ENCODE measurements around the gene C2orf81.
"Not testable (repeated sequence)": the region's sequence is repeated elsewhere in the genome, so short reads cannot be mapped to it uniquely, and the experiment has no call there.

The C2orf81 gene

DNA sequence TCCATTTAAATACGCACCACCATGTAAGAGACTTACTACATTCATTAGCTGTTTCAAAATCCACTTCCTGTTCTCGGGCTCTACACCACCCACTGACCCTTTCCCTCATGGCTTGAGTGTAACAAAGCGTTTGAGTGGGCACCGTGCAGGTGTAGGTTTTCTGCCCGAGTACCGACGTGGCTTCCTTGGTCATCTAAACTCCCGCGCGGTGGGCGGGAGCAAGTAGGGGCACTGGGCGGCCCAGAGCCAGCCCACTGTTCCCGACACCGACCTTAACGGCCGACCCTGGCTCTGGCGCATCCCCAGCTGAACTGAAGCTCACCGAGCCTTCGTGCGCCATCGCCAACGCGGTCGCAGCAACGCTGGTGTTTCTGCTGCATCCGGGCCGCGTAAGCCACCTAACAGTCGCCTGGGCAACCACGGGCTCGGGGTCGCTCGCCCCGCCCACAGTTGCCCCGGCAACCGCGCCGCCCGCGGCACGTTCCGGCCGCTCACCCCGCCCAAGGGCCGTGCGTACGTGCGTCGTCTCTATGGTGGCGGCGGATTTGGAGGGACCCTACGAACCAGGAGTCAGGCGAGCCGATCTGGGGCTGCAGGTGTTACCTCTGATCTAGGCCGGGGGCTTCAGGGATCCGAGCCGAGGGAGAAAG, at the start of gene C2orf81, which contains the start of gene WDR54:
TSS of gene C2orf81 (minus strand) at position 399 of the 650 bp plus-strand sequence. CDS start at position 340, 59 bp downstream.
TSS of gene WDR54 (plus strand) at position 510 of the 650 bp plus-strand sequence. CDS start 424 bp downstream, outside the sequence.
- TF ChIP-seq, protein P1, sequence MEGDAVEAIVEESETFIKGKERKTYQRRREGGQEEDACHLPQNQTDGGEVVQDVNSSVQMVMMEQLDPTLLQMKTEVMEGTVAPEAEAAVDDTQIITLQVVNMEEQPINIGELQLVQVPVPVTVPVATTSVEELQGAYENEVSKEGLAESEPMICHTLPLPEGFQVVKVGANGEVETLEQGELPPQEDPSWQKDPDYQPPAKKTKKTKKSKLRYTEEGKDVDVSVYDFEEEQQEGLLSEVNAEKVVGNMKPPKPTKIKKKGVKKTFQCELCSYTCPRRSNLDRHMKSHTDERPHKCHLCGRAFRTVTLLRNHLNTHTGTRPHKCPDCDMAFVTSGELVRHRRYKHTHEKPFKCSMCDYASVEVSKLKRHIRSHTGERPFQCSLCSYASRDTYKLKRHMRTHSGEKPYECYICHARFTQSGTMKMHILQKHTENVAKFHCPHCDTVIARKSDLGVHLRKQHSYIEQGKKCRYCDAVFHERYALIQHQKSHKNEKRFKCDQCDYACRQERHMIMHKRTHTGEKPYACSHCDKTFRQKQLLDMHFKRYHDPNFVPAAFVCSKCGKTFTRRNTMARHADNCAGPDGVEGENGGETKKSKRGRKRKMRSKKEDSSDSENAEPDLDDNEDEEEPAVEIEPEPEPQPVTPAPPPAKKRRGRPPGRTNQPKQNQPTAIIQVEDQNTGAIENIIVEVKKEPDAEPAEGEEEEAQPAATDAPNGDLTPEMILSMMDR (conservative IDR thresholded peaks at IDR 0.05; ENCODE audit: low read length): no peak
- peak within 1 kb of the TSS; percentile 90 for H3K4me3 ChIP-seq (ENCODE audit: low read length)
- DNase-seq (ENCODE audit: low read depth): peak; percentile 85

DNA sequence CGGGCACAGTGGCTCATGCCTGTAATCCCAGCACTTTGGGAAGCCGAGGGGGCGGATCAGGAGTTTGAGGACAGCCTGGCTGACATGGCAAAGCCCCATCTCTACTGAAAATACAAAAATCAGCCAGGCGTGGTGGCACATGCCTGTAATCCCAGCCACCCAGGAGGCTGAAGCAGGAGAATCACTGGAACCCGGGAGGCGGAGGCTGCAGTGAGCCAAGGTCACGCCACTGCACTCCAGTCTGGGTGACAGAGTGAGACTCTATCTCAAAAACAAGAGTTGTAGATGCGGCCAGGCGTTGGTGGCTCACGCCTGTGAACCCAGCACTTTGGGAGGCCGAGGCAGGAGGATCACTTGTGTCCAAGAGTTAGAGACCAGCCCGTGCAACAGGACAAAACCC, 49.3 kb upstream of the C2orf81 start:
- H3K4me3 ChIP-seq (ENCODE audit: low read length); DNase-seq (ENCODE audit: low read depth): not testable (repeated sequence)

DNA sequence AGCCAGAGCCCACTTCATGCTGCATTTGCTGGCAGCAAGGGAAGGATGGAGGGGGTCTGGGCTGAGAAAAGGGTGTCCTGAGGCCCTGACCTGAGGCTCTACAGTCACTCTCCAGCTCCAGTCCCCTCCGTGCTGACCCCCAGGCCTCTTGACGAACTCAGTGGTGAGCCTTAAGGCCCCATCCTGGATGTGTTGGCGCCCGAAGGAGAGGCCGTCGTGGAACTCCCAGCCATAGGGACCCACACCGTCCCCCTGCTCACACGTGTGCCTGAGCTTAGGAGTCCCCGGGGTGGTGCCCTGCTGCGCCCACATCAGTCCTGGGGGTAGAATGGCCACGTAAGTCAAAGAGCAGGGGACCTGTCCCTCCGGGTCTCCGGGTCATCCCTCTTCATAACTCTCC, 43.0 kb upstream of the C2orf81 start:
- peak overlapping the region; percentile 82 for H3K4me3 ChIP-seq (ENCODE audit: low read length)
- DNase-seq (ENCODE audit: low read depth): no peak
- TF ChIP-seq, protein P1 (conservative IDR thresholded peaks at IDR 0.05; ENCODE audit: low read length): no peak

DNA sequence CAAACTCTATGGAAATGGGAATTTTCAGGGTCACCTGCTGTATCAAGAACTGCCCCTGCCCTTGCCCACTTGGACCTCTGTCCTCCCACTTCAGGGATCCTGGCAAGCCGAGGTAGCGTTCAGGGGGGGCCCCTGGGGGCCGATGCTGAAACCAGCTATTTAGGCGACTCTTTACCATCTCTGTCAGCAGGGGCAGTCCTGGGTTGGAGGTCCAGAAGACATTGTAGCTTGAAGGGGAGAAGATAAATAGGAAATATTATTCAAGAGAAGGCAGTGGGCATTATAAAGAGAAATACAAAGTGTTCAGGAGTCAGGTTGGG, 41.3 kb upstream of the C2orf81 start:
- no peak overlapping the region for H3K4me3 ChIP-seq (ENCODE audit: low read length)
- no peak for DNase-seq (ENCODE audit: low read depth)
- TF ChIP-seq, protein P1 (conservative IDR thresholded peaks at IDR 0.05; ENCODE audit: low read length): no peak

DNA sequence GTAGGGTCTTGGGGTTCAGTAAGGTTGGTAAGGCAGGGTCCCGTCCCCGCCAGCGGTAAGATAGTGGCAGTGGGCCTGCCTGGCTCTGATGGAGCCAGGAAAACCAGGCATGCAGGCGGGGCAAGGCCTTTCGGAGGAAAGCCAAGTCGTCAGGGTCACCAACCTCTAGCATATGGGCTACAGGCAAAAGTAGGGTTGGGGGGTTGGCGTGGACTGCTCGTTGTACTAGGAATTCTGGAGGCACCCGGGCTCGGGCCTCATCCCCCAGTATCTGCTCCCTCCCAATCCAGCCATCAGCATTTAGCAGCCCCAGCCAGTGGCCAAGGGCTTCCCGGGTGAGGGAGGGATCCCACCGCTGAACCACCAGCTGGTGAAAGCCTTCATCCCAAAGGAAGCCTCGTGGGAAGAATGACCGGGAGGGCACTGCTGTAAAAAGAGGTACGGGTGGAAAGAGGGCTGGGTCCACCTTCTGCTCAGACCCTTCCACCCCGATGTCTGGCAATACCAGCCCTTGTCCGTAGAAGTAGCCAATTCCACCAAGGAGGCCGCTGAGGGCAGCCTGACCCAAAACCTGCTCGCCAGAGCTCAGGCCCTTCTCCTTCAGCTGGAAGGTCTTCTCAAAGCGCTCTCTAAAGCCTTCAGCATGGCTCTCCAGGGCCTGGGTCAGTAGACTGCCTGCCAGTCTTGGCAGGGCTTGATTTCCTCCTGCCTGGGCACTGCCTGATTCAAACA, 40.8 kb upstream of the C2orf81 start:
- H3K4me3 ChIP-seq (ENCODE audit: low read length): no peak overlapping the region
- TF ChIP-seq, protein P1 (conservative IDR thresholded peaks at IDR 0.05; ENCODE audit: low read length): no peak
- DNase-seq (ENCODE audit: low read depth): no peak

DNA sequence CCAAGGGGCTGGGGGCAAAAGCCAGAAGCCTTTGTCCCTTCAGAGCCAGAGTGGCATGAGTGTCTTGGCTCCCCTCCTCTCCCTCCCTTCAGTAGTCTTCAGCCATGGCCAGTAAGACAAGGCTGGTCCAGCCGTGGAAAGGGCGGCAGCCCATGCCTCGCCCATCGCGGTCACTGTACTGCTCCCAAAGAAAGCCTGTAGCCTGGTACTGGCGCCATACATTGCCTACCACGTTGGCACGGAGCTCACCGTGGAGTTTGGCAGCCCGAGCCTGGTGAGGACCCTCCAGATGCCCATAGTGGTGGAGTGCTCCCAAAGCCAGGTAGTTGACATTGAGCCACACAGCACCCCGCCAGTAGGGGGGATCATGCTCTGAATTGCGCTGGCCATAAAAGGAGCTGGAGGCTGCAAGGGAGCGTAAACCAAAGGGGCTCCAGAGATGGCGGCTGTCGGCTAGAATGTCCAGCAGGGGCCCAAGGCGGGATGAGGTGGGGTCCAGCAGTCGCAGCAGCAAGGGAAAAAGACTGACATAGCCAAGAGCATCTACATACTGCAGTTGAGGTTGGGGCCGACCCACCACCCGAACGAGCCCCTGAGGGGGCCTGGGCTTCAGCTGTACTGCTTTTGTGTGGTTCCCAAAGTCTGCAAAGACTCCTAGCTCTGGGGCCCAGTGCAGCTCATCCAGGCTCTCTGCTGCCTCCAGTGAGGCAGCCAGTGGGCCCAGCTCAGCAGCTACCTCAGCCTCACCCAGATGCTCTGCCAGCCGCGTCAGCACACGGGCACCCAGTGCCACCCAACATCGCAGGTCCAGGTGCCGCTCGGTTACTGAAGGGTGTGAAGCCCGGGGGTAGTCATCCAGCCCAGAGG, 40.0 kb upstream of the C2orf81 start:
- no peak overlapping the region for H3K4me3 ChIP-seq (ENCODE audit: low read length)
- TF ChIP-seq, protein P1 (conservative IDR thresholded peaks at IDR 0.05; ENCODE audit: low read length): no peak
- no peak for DNase-seq (ENCODE audit: low read depth)

DNA sequence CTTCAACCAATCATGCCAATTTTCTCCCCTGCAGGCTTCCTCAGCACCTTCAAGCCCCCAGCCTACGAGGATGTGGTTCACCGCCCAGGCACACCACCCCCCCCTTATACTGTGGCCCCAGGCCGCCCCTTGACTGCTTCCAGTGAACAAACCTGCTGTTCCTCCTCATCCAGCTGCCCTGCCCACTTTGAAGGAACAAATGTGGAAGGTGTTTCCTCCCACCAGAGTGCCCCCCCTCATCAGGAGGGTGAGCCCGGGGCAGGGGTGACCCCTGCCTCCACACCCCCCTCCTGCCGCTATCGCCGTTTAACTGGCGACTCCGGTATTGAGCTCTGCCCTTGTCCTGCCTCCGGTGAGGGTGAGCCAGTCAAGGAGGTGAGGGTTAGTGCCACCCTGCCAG, 38.8 kb upstream of the C2orf81 start:
- not testable (repeated sequence) for H3K4me3 ChIP-seq (ENCODE audit: low read length); DNase-seq (ENCODE audit: low read depth)

DNA sequence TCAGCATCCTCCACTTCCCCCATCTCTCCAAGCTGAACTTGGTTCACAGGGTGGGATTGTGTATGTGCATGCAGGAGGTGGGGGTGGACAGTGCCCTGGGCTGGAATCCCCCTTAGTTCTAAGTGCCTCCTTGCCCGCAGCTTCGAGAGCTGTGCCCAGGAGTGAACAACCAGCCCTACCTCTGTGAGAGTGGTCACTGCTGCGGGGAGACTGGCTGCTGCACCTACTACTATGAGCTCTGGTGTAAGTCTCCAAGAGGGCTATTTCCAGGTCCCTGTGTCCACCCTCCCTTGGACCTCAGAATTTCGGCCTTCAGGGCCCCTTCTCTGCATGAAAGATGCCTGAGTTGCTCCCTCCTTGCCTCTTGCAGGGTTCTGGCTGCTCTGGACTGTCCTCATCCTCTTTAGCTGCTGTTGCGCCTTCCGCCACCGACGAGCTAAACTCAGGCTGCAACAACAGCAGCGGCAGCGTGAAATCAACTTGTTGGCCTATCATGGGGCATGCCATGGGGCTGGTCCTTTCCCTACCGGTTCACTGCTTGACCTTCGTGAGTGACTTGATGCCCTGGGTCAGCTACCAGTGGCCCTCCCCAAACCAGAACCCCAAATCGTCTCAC, 38.2 kb upstream of the C2orf81 start:
- DNase-seq (ENCODE audit: low read depth): not testable (repeated sequence)

More for the DNA sequence above, 38.2 kb upstream of the C2orf81 start:
- H3K4me3 ChIP-seq (ENCODE audit: low read length): peak overlapping the region; percentile 96
